ENCODE results near the gene CLK4.

DNA sequence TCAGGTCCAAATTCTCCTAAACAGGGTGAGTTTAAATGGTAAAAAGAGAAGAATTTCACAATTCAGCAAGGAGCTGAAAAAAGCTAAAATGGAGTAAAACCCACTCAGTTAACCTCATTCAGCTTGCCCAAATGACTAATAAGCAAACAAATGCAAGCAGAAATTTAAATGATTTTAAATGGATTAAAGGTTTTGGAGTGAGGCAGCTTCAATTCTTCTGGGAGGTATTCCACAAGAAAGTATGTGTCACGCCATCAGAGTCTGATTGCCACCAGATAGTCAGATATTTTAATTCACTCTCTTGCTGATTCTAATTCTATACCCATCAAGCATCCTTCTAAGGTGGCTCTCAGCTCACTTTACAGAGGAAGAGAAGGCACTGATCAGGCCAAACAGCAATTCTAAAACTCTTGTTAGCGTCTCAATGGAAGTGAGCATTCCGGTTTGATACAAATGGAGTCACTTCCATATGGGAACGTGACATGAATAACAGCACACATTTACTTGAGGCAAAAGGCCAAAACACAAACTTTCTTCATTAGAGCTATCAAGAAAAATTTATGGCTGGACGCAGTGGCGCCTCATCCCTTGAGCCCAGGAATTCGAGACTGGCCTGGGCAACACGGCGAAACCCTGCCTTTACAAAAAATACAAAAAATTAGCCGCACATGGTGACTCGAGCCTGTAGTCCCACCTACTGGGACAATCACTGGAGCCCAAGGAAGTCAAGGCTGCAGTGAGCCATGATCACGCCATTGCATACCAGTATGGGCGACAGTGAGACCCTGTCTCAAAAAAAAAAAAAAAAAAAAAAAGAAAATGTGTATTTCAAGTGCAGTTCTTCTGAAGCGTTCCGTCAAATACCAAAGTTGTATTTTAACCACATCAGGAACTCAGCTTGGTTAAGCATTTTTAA is 2.0 kb downstream of the CLK4 start:
- no peak for TF ChIP-seq POLR2A (IDR thresholded peaks at IDR 0.05)
- TF ChIP-seq, protein P1, sequence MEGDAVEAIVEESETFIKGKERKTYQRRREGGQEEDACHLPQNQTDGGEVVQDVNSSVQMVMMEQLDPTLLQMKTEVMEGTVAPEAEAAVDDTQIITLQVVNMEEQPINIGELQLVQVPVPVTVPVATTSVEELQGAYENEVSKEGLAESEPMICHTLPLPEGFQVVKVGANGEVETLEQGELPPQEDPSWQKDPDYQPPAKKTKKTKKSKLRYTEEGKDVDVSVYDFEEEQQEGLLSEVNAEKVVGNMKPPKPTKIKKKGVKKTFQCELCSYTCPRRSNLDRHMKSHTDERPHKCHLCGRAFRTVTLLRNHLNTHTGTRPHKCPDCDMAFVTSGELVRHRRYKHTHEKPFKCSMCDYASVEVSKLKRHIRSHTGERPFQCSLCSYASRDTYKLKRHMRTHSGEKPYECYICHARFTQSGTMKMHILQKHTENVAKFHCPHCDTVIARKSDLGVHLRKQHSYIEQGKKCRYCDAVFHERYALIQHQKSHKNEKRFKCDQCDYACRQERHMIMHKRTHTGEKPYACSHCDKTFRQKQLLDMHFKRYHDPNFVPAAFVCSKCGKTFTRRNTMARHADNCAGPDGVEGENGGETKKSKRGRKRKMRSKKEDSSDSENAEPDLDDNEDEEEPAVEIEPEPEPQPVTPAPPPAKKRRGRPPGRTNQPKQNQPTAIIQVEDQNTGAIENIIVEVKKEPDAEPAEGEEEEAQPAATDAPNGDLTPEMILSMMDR (IDR thresholded peaks at IDR 0.05) = no peak
